ENCODE results near the gene OLFML1.

The OLFML1 gene

DNA sequence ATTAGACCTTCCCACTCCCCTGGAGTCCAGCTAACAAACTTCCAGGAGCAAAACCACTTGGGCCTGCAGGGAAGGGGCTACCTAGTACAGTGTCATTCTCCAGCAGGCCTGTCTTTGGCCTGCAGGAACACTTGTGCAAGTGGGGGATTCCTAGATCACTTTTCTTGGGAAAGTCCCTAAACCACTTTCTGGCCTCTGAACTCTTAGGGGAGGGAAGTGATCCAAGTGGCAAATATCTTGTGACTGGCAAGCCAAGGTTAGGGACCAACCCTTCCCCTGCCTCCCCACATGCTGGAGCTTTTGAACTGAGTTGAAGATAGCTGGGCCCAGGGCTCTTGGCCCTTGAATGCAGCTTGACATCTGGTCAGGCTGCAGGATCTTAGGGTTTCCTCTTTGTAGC is 45.7 kb downstream of the OLFML1 start:
- ChIA-PET POLR2A (no interaction called here), CTCF (no interaction called here)
- DNase-seq (ENCODE audit: extremely low spot score), result no peak
- TF ChIP-seq ELF4 (IDR thresholded peaks at IDR 0.05), result no peak
- no peak for TF ChIP-seq CTBP1 (IDR thresholded peaks at IDR 0.05; ENCODE audit: borderline replicate concordance)
- no peak for TF ChIP-seq BHLHE40 (IDR thresholded peaks at IDR 0.05; ENCODE audit: borderline replicate concordance)
- TF ChIP-seq NFRKB (IDR thresholded peaks at IDR 0.05), result no peak
- no peak for TF ChIP-seq FOXK2 (IDR thresholded peaks at IDR 0.05)
- TF ChIP-seq TARDBP (IDR thresholded peaks at IDR 0.05), result no peak
- TF ChIP-seq ARNT (IDR thresholded peaks at IDR 0.05), result no peak
- TF ChIP-seq, protein P1, sequence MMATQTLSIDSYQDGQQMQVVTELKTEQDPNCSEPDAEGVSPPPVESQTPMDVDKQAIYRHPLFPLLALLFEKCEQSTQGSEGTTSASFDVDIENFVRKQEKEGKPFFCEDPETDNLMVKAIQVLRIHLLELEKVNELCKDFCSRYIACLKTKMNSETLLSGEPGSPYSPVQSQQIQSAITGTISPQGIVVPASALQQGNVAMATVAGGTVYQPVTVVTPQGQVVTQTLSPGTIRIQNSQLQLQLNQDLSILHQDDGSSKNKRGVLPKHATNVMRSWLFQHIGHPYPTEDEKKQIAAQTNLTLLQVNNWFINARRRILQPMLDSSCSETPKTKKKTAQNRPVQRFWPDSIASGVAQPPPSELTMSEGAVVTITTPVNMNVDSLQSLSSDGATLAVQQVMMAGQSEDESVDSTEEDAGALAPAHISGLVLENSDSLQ (IDR thresholded peaks at IDR 0.05), result no peak
- no peak for TF ChIP-seq HDGF (IDR thresholded peaks at IDR 0.05; ENCODE audit: borderline replicate concordance)
- no peak for TF ChIP-seq L3MBTL2 (conservative IDR thresholded peaks at IDR 0.05)
- no peak for TF ChIP-seq FOXA1 (IDR thresholded peaks at IDR 0.05)
- TF ChIP-seq LEF1 (IDR thresholded peaks at IDR 0.05; ENCODE audit: borderline replicate concordance), result no peak
- TF ChIP-seq SUZ12 (IDR thresholded peaks at IDR 0.05), result no peak
- TF ChIP-seq SP1 (IDR thresholded peaks at IDR 0.05), result no peak
- no peak for TF ChIP-seq FOXM1 (IDR thresholded peaks at IDR 0.05; ENCODE audit: borderline replicate concordance)
- no peak for TF ChIP-seq ZNF384 (IDR thresholded peaks at IDR 0.05)

DNA sequence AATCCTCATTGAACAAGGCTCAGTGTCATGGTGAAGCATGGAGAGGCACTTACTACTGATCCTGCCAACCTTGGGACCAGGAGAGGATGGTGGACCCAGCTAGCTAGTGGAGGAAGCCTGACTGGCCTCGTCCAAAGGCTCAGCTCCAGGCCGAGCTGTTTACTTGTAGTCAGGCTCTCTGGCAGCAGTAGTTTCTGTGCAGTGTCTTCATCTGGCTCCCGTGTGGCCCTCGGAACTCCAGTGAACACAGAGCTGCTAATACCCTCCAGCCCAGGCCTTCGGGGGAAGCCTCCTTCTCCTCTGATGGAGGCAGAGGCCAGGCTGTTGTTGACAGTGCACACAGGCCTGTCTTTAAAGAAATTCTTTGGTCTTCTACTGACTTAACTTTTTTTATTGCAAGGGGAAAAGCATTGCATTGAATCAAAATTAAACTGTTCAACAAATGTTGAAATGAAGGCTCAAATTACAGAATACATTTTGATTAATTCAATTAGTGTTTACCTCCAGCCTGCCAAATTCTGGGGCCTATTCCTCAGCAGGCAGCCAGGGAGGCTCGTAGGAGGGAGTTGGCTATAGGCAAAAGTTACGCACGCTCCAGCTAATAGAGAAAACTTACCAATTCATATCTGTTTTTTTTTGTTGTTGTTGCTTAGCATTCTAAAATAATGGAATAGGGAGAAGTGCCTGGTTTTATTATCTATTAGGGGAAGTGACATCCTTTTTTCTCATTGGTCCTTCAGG is 47.3 kb downstream of the OLFML1 start:
- POLR2A ChIA-PET, result no interaction called here
- TF ChIP-seq FOXK2 (IDR thresholded peaks at IDR 0.05), result no peak
- TF ChIP-seq ARNT (IDR thresholded peaks at IDR 0.05), result no peak
- TF ChIP-seq ELF4 (IDR thresholded peaks at IDR 0.05), result no peak
- TF ChIP-seq BHLHE40 (IDR thresholded peaks at IDR 0.05; ENCODE audit: borderline replicate concordance), result no peak
- no peak for TF ChIP-seq FOXM1 (IDR thresholded peaks at IDR 0.05; ENCODE audit: borderline replicate concordance)
- TF ChIP-seq HDGF (IDR thresholded peaks at IDR 0.05; ENCODE audit: borderline replicate concordance), result no peak
- TF ChIP-seq, protein P1 (IDR thresholded peaks at IDR 0.05), result no peak
- no peak for TF ChIP-seq LEF1 (IDR thresholded peaks at IDR 0.05; ENCODE audit: borderline replicate concordance)
- TF ChIP-seq SUZ12 (IDR thresholded peaks at IDR 0.05), result no peak
- TF ChIP-seq TARDBP (IDR thresholded peaks at IDR 0.05), result no peak
- TF ChIP-seq FOXA1 (IDR thresholded peaks at IDR 0.05), result no peak
- TF ChIP-seq ZNF384 (IDR thresholded peaks at IDR 0.05), result no peak
- TF ChIP-seq SP1 (IDR thresholded peaks at IDR 0.05), result no peak
- TF ChIP-seq NFRKB (IDR thresholded peaks at IDR 0.05), result no peak
- TF ChIP-seq CTBP1 (IDR thresholded peaks at IDR 0.05; ENCODE audit: borderline replicate concordance), result no peak
- TF ChIP-seq L3MBTL2 (conservative IDR thresholded peaks at IDR 0.05), result no peak
- no peak for DNase-seq (ENCODE audit: extremely low spot score)
- CTCF ChIA-PET, result interaction anchor here (0.5 to 1.5 kb wide), 2 partner anchors 20 to 81 kb away, joined by 3 to 4 read pairs; no protein-coding TSS in a partner anchor

DNA sequence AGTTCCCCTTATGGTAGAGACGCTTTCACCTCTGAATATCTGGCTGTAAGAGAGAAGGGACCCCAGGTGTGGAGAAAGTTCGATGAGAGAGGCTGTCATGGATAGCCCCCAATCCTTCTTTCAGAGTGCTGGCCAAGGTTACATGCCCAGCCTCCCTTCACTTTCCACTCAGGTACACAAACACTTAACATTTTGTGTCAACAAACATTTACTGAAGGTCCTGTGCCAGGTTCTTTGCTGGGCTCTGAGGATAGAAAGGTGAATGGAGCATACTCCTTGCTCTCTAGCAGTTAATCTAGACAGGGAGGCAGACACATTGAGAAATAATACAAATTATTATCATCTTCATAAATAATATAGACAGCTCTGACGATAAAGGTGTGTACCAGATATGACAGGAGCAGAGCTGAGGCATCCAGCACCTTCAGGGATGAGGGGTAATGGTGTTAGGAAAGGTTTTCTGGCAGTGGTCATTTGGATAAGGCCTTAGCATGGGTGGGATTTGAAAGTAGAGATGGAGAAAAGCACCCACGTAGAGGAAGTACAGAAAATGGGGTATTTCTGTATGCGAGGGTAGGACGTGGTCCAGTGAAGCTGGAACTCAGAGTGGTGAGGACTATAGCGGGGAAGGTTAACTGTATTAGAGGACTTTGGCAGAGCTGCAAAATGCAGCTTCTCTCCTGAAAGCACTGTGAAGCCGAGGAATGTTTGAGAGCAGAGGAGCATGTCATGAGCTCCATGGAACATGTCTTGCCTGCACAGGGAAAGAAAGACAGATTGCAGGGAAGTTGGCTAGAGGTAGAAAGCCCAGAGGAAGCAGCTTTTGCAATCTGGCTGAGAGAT is 48.1 kb downstream of the OLFML1 start:
- TF ChIP-seq ELF4 (IDR thresholded peaks at IDR 0.05) (no peak), LEF1 (IDR thresholded peaks at IDR 0.05; ENCODE audit: borderline replicate concordance) (no peak), ARNT (IDR thresholded peaks at IDR 0.05) (no peak), TARDBP (IDR thresholded peaks at IDR 0.05) (no peak), FOXA1 (IDR thresholded peaks at IDR 0.05) (no peak), FOXM1 (IDR thresholded peaks at IDR 0.05; ENCODE audit: borderline replicate concordance) (no peak), L3MBTL2 (conservative IDR thresholded peaks at IDR 0.05) (no peak), NFRKB (IDR thresholded peaks at IDR 0.05) (no peak), ZNF384 (IDR thresholded peaks at IDR 0.05) (no peak), FOXK2 (IDR thresholded peaks at IDR 0.05) (no peak), HDGF (IDR thresholded peaks at IDR 0.05; ENCODE audit: borderline replicate concordance) (no peak), BHLHE40 (IDR thresholded peaks at IDR 0.05; ENCODE audit: borderline replicate concordance) (no peak), CTBP1 (IDR thresholded peaks at IDR 0.05; ENCODE audit: borderline replicate concordance) (no peak), SP1 (IDR thresholded peaks at IDR 0.05) (no peak), SUZ12 (IDR thresholded peaks at IDR 0.05) (no peak)
- TF ChIP-seq, protein P1 (IDR thresholded peaks at IDR 0.05), result no peak
- no peak for DNase-seq (ENCODE audit: extremely low spot score)
- ChIA-PET POLR2A (no interaction called here), CTCF (interaction anchor here (0.5 to 1.5 kb wide), 2 partner anchors 21 to 82 kb away, joined by 3 to 4 read pairs; no protein-coding TSS in a partner anchor)

DNA sequence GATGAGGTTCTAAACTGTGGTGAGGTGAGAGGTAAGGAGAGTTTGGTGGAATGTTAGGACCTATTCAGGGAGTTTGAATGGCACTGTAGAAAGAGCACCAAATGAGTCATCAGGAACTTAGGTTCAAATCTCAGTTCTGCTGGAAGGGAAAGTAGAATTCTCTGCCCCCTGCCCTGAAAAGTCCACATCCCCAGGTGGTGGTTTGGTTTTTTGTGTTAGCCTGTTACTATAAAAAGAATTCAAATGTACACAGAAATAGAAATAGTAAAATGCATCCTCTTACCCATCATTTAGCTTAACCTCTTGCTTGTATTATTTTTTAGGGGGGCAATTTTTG is 48.7 kb downstream of the OLFML1 start:
- TF ChIP-seq FOXA1 (IDR thresholded peaks at IDR 0.05), result no peak
- TF ChIP-seq SP1 (IDR thresholded peaks at IDR 0.05), result no peak
- TF ChIP-seq FOXK2 (IDR thresholded peaks at IDR 0.05), result no peak
- TF ChIP-seq L3MBTL2 (conservative IDR thresholded peaks at IDR 0.05), result no peak
- no peak for TF ChIP-seq TARDBP (IDR thresholded peaks at IDR 0.05)
- no peak for TF ChIP-seq HDGF (IDR thresholded peaks at IDR 0.05; ENCODE audit: borderline replicate concordance)
- TF ChIP-seq SUZ12 (IDR thresholded peaks at IDR 0.05), result no peak
- no peak for TF ChIP-seq ZNF384 (IDR thresholded peaks at IDR 0.05)
- TF ChIP-seq, protein P1 (IDR thresholded peaks at IDR 0.05), result no peak
- no peak for TF ChIP-seq FOXM1 (IDR thresholded peaks at IDR 0.05; ENCODE audit: borderline replicate concordance)
- TF ChIP-seq ARNT (IDR thresholded peaks at IDR 0.05), result no peak
- TF ChIP-seq BHLHE40 (IDR thresholded peaks at IDR 0.05; ENCODE audit: borderline replicate concordance), result no peak
- TF ChIP-seq LEF1 (IDR thresholded peaks at IDR 0.05; ENCODE audit: borderline replicate concordance), result no peak
- TF ChIP-seq CTBP1 (IDR thresholded peaks at IDR 0.05; ENCODE audit: borderline replicate concordance), result no peak
- no peak for TF ChIP-seq ELF4 (IDR thresholded peaks at IDR 0.05)
- ChIA-PET CTCF (interaction anchor here (1.5 kb wide), 1 partner anchor 21 kb away, joined by 4 read pairs; no protein-coding TSS in a partner anchor), POLR2A (no interaction called here)
- no peak for DNase-seq (ENCODE audit: extremely low spot score)
